Activated B cell treated with CpG ODN at 0.5 μM for 24 hours (primary cell): Measurements from ENCODE around the gene ITSN1. TPM values are rescaled to one million over a fixed set of nuclear protein-coding genes. Genes with fewer than 3 reads are reported as not detected.

Experiments used
- ATAC-seq: fragments of 200-7000 bp; cut with Tn5 transposase; one replicate; pipeline ENCODE4 v1.10.0; 2021; ENCODE audit warnings: low read depth, mild to moderate bottlenecking, moderate library complexity
- CTCF ChIA-PET: fragments of 350-600 bp; sonication (Branson Sonifier 250); formaldehyde crosslinking; loops from one replicate; lab custom pipeline; 2021; ENCODE audit warnings: antibody characterized with exemption; lab: Charles Lee
- POLR2A ChIA-PET: fragments of 350-600 bp; sonication (Branson Sonifier 250); formaldehyde crosslinking; loops from one replicate; lab custom pipeline; 2021; ENCODE audit warnings: antibody characterized with exemption; lab: Charles Lee
- DNase-seq: peaks from one replicate; pipeline ENCODE4 v3.0.0; 2022
- H3K27ac Mint-ChIP-seq: one replicate; pipeline ENCODE4 v1.8.0; 2020; ENCODE audit warnings: mixed read lengths
- H3K27me3 Mint-ChIP-seq: one replicate; pipeline ENCODE4 v1.8.0; 2021; ENCODE audit warnings: mixed read lengths
- H3K36me3 Mint-ChIP-seq: one replicate; pipeline ENCODE4 v1.8.0; 2021; ENCODE audit warnings: low read depth, mixed read lengths
- H3K4me1 Mint-ChIP-seq: one replicate; pipeline ENCODE4 v1.8.0; 2021; ENCODE audit warnings: mixed read lengths
- H3K4me3 Mint-ChIP-seq: one replicate; pipeline ENCODE4 v1.8.0; 2020; ENCODE audit warnings: mild to moderate bottlenecking, mixed read lengths
- H3K9me3 Mint-ChIP-seq: one replicate; pipeline ENCODE4 v1.8.0; 2020; ENCODE audit warnings: mixed read lengths
- CTCF ChIP-seq: fragments of 200-600 bp; IDR thresholded peaks from one replicate; pipeline ENCODE4 v1.8.0; 2022; ENCODE audit warnings: antibody characterized with exemption, mild to moderate bottlenecking
- intact Hi-C: fragments of 100-400 bp; cut with micrococcal nuclease; formaldehyde crosslinking; loops from one replicate; pipeline ENCODE4 v1.15.1; 2024
- total RNA-seq: library from RNA; stranded (reverse); gene quantifications from 2 replicates; pipeline ENCODE4 v1.2.3, GENCODE V29; 2022

ITSN1 gene
- total RNA-seq, 1 donor from 2014 or later: 2.9 TPM

- H3K4me1 Mint-ChIP-seq: no peaks in the 10 kb centered on the region
- H3K4me3 Mint-ChIP-seq: no peak overlapping the region
- DNase-seq (no peak), ATAC-seq (no peak)
- no peaks in the 10 kb centered on the region for H3K36me3 Mint-ChIP-seq
- ChIA-PET CTCF (no interaction called here), POLR2A (no interaction called here)
- intact Hi-C loops: no loop called here
- TF ChIP-seq CTCF: no peak
- no peaks in the 10 kb centered on the region for H3K9me3 Mint-ChIP-seq
- no peak overlapping the region for H3K27ac Mint-ChIP-seq
- peaks cover 16% of the 10 kb centered on the region for H3K27me3 Mint-ChIP-seq
These were observed 16.7 kb downstream of the ITSN1 start for GRCh38 chr21:33658919-33659567.

- H3K36me3 Mint-ChIP-seq: no peaks in the 10 kb centered on the region
- H3K9me3 Mint-ChIP-seq: no peaks in the 10 kb centered on the region
- no peak for DNase-seq
- H3K4me3 Mint-ChIP-seq: no peak overlapping the region
- H3K27ac Mint-ChIP-seq: no peak overlapping the region
- ChIA-PET CTCF (no interaction called here), POLR2A (no interaction called here)
- H3K27me3 Mint-ChIP-seq: peaks cover 13% of the 10 kb centered on the region
- TF ChIP-seq CTCF: no peak
- intact Hi-C loops: no loop called here
- no peak for ATAC-seq
- no peaks in the 10 kb centered on the region for H3K4me1 Mint-ChIP-seq
These were observed 17.3 kb downstream of the ITSN1 start for GRCh38 chr21:33659568-33659949.

- CTCF ChIA-PET: no interaction called here
- Mint-ChIP-seq H3K4me3 (no peak overlapping the region), H3K4me1 (no peaks in the 10 kb centered on the region), H3K9me3 (no peaks in the 10 kb centered on the region), H3K27ac (no peak overlapping the region), H3K36me3 (no peaks in the 10 kb centered on the region), H3K27me3 (peaks cover 13% of the 10 kb centered on the region)
- no peak for DNase-seq
- POLR2A ChIA-PET: no interaction called here
- no peak for ATAC-seq
- intact Hi-C loops: no loop called here
- TF ChIP-seq CTCF: no peak
These were observed 18.1 kb downstream of the ITSN1 start for GRCh38 chr21:33660406-33660805.

GRCh38 chr21:33661146-33661545, 18.8 kb downstream of the ITSN1 start:
- no peaks in the 10 kb centered on the region for H3K9me3 Mint-ChIP-seq
- POLR2A ChIA-PET: no interaction called here
- intact Hi-C loops: no loop called here
- DNase-seq: no peak
- no peak overlapping the region for H3K4me3 Mint-ChIP-seq
- H3K36me3 Mint-ChIP-seq: no peaks in the 10 kb centered on the region
- no peak overlapping the region for H3K27ac Mint-ChIP-seq
- H3K4me1 Mint-ChIP-seq: no peaks in the 10 kb centered on the region
- peaks cover 9% of the 10 kb centered on the region for H3K27me3 Mint-ChIP-seq
- CTCF ChIA-PET: no interaction called here
- ATAC-seq: no peak
- TF ChIP-seq CTCF: no peak

GRCh38 chr21:33662046-33662445, 19.7 kb downstream of the ITSN1 start:
- H3K27me3 Mint-ChIP-seq: peaks cover 7% of the 10 kb centered on the region
- ATAC-seq: no peak
- ChIA-PET CTCF (no interaction called here), POLR2A (no interaction called here)
- H3K4me1 Mint-ChIP-seq: no peaks in the 10 kb centered on the region
- intact Hi-C loops: no loop called here
- no peak for TF ChIP-seq CTCF
- H3K36me3 Mint-ChIP-seq: no peaks in the 10 kb centered on the region
- H3K27ac Mint-ChIP-seq: no peak overlapping the region
- H3K9me3 Mint-ChIP-seq: no peaks in the 10 kb centered on the region
- H3K4me3 Mint-ChIP-seq: no peak overlapping the region
- no peak for DNase-seq
